NCI-H526 treated with DMSO at 0.1 percent for 48 hours (cell line): ENCODE measurements around the gene HMGN5.

Source experiments
- DNase-seq: peaks from one replicate; lab custom pipeline; 2025; lab: John Stamatoyannopoulos, UW

HMGN5 gene, protein sequence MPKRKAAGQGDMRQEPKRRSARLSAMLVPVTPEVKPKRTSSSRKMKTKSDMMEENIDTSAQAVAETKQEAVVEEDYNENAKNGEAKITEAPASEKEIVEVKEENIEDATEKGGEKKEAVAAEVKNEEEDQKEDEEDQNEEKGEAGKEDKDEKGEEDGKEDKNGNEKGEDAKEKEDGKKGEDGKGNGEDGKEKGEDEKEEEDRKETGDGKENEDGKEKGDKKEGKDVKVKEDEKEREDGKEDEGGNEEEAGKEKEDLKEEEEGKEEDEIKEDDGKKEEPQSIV

GRCh38 chrX:81201671-81202455 lies at the start of gene HMGN5, which contains the start of gene SH3BGRL:
Gene HMGN5, minus strand, starts transcription at chrX:81201913. Its CDS starts 80,364 bp downstream, at chrX:81121549.
Gene SH3BGRL, plus strand, starts transcription at chrX:81202102. Its CDS starts 99 bp downstream, at chrX:81202201.
- DNase-seq: peak; percentile 74

- no peak for DNase-seq
Measured at GRCh38 chrX:81241753-81242152, 40.0 kb upstream of the HMGN5 start.

GRCh38 chrX:81240701-81241331 lies 39.1 kb upstream of the HMGN5 start:
- no peak for DNase-seq

DNA sequence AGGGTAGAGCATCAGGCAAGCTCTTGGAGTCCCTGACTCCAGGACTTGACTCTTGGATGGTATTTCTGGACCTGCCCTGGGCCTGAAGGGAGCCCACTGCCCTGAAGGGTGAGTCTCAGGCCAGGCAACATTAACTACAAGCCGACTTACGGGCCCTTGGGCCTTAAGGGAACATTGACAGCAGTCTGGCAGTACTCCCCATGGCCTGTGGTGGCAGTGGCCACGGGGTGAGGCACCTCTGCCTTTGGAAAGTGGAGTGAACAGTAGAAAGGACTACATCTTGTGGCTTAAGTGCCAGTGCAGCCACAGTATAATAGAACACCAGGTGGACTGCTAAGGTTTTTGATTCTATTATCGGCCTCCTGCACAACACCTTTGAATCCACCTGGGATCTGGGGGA lies 36.5 kb upstream of the HMGN5 start:
- no peak for DNase-seq

- DNase-seq: no peak
Measured at GRCh38 chrX:81237516-81237915, 35.8 kb upstream of the HMGN5 start.

DNA sequence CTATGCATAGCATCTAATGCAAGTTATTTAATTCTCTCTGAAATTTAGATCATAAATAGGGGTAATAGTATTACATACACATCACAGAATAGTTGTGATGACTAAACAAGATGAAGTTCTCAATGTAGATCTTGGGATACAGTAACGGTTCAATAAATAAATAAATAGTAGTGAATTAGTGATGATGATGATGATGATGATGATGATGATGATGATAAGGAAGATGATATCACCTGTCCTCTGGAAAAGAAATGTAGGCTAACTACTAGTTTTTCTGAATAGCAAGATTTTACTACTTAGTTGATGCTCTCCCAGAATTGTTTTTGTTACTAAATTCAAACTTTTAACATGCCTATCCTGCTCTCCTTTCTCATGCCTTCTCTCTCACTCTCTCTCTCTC lies 30.5 kb upstream of the HMGN5 start:
- no peak for DNase-seq

DNA sequence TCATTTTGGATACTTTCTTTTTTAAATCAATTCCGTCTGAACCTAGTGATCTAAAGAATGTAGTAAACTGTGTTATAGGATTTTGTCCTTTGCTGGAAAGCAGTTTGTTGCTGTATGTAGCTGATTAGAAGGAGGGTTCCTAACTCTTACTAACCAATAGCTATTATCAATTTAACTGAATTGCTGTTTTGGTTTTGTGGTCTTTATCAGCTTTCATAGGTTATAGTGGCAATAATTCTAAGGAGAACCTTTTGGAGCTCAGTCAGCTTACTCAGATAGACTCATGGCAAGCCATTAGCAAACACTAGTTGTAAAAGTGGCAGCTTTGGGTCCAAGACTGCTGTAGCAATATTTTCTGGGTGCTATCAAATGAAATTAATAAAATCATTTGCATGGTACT lies 29.8 kb upstream of the HMGN5 start:
- DNase-seq: no peak

DNA sequence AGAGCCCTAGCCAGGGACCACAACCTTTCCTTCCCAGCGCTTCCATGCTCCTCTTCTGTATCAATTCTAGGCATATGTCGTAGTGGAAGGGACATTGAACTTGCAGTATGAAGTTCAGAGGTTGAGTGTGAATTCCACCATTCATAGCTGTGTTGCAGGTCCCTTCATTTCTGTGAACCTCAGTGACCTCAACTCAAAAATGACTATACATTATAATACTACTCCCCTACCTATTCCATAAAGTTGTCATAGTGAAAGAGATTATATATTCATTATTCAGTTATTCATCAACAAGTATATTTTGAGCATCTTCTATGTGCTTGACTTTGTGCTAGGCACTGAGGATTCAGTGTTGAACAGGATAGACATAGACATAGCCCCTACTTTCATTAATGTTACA lies 28.2 kb upstream of the HMGN5 start:
- DNase-seq: no peak

DNA sequence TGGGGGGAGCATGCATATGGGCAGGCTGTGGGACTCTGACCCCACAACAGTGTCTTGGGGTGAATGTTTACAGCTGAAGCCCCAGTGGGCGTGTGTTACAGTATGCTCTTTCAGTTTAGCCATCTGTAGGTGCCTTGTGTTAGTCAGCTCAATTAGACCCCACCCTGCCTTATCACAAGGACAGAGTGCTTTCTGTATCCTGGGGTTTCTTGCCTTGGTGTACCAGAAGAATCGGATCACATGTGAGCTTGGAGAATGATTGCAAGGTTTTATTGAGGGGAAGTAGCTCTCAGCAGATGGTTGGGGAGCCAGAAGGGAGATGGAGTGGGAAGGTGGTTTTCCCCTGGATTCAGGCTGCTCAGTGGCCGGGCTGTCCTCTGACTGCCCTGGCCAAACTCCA lies 27.5 kb upstream of the HMGN5 start:
- no peak for DNase-seq

- DNase-seq: no peak
Measured at GRCh38 chrX:81215685-81216084, 14.0 kb upstream of the HMGN5 start.

GRCh38 chrX:81208916-81209315 lies 7.2 kb upstream of the HMGN5 start:
- DNase-seq: no peak

DNA sequence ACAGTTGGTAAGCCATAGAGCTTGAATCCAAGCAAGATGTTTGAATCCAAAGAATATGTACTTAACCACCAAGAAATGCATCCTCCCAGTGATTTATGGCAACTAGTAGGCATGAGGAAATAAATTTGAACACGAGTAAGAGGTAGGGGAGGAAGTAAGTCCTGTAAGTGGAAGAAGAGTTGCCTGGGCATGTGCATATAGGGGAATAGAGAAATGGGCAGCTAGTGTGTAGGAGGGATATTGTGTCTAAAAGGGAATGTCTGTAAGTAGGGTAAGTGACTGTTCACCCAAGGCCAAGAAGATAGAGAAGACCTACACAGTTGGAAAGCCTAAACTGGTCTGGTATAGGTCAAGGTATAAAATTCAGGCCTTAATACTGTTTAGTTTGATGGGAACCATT lies 4.8 kb upstream of the HMGN5 start:
- DNase-seq: no peak

GRCh38 chrX:81205551-81205950 lies 3.8 kb upstream of the HMGN5 start:
- peak; percentile 45 for DNase-seq

DNA sequence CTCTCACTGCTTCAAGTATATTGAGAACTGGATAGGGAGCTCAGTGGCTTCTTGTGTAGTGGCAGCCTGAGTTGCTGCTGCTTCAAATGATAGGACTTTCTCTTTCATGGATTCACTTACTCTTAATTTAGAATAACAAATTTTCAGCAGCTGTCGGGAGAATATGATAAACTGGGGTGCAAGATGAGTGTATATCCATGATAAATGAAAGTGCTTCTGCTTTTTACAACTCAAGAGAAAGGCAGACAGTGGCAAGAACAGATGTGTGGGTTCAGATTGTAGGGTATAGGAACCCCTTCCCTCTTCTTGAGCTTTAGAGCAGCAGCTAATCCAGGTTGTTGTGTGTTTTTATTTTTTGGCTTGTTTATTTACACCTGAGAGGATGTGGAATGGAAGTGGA lies 1.2 kb upstream of the HMGN5 start:
- DNase-seq: no peak

DNA sequence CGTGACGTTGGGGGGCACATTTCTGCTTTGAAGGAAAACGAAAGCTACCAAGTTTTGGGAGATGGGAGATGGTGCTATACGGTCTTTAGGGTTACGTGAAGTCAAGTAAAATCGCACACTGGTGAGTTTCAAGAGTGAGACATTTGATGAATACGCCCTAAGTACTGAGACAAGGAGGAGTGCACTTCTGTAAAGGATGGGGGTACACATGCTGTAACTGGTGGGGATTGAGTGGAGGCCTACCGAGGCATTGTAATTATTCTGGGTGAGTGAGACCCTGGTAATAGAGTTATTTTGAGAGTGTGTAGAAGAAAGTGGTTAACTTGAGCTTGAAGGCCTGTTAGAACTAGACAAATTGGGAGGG lies 725 bp upstream of the HMGN5 start:
- no peak for DNase-seq

DNA sequence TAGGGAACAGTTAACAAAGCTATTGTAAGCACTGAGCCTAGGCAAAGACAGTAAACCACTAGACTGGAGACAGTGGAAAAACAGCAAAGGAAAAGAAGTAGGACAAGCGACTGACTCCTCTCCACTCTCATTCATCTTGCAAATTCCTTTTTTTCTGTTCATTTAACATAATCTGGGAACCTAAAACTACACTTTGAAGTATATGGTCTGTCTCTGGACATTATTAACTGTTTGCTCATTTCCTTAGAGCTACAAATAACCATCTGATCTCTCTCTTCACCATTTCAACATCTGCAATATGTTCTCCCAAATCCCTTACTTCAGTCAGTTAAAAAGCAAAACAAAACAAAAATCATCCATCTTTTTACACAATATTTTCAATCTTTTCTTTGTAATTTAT lies 642 bp downstream of the HMGN5 start:
- no peak for DNase-seq

DNA sequence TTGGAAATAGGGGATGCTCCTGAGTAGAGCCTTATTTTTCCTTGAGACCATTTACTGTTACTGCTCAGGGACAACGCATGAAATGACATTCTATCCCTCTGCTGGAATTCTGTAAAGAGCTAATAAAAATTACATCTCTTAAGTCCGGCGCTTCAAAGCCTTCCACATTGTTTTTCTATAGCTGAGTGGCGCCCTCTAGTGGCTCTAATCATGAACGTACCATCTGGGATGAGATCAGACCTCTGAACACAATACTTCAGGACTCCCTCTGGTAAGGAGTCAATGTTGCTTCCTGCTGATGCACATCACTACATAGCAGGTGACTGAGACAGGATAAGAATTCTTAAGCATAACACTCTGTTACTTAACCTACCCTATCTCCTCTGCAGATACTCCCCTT lies 6.0 kb downstream of the HMGN5 start:
- peak; percentile 32 for DNase-seq

GRCh38 chrX:81195259-81195658 lies 6.5 kb downstream of the HMGN5 start:
- DNase-seq: no peak

- DNase-seq: peak; percentile 1
Measured at GRCh38 chrX:81174286-81174685, 27.4 kb downstream of the HMGN5 start.

DNA sequence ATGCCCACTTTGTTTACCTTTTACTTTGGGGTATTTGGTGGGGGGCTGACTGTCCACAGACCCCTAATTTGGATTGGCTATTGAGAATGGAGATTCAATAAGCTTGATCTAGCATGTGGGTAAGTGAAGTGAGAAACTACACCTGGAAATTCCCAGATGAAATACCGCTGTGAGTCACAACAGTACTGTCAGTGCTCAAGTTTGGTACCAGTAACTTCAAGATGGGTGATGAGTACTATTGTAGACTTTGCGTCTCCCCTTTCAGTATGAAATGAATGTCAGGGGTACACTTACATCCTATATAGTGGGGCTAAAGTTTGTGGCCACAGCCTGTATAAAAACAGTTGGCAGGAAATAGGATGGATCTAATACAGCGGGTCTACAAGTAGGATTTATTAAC lies 33.3 kb downstream of the HMGN5 start:
- DNase-seq: no peak

DNA sequence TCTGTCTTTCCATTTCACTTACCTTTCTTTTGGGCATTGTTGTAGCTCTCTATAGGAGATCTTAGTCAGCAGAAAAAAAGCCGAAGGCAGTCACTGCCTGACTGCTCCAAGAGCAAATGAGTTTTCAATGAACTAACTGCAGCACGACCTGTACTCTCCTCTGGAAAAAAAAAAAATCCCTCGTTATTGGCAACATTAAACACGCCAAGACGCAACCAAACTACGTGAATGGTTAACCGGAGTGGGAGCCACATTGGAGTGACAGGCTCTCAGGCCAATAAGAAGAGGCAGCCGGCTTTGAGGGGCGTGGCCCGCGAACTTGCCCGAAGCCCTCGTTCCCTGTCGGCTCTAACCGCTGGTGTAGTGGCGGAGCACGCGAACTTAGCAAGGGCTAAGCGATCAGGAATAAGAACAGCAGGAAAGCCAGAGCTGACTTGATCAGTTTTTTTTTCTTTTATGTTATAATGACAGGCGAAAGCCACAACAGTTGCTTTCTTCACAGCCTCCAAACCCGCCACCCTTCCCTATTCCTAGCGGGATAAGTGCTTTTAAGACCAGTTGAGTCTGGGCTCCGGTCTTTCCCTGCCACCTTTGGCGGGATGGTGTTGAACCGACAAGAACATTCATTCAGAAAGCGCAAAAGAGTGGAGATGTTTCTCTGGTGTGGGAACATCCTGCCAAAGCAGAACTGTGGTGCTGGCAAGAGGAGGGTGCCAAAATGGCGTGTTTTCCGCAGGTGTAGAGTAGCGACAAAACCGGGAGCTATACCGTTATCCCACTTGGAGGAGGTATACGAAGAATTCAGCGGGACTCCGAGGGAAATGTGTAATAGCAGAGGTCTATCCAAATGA lies 80.0 kb downstream of the HMGN5 start:
- DNase-seq: peak; percentile 53

- no peak for DNase-seq
Measured at GRCh38 chrX:81120936-81121371, 80.8 kb downstream of the HMGN5 start.
